Measurements from ENCODE around the gene AFAP1L1.
A peak's percentile ranks its signal among the peaks of the same experiment; 100 is the strongest.

The AFAP1L1 gene

GRCh38 chr5:149271716-149272563, at the start of gene AFAP1L1:
Gene AFAP1L1, plus strand, starts transcription at chr5:149271859. Its CDS starts 110 bp downstream, at chr5:149271969.
- DNase-seq (ENCODE audit: low spot score), result peak; percentile 70

GRCh38 chr5:149223081-149223848, 48.4 kb upstream of the AFAP1L1 start:
- DNase-seq (ENCODE audit: low spot score), result no peak

DNA sequence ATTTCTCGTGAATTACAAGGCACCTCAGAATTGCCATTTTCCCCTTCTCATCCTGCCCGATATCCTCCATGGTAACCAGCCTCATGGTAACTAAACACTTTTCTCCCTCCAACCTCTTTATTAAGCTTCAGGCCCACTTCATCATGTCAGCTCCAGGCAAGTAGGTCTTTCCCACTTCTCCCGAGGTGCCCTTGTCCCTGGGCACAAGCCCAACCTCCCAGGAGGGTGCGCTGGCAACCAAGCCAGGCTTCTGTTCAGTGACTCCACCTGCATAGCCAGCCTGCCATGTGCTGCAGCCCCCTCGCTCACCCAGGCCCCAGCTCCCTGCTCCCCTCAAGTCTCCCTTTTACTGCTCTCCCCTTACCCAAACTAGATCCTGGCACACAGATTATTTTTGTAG, 47.4 kb upstream of the AFAP1L1 start:
- DNase-seq (ENCODE audit: low spot score), result no peak

- no peak for DNase-seq (ENCODE audit: low spot score)
Measured at GRCh38 chr5:149227168-149227826, 44.4 kb upstream of the AFAP1L1 start.

DNA sequence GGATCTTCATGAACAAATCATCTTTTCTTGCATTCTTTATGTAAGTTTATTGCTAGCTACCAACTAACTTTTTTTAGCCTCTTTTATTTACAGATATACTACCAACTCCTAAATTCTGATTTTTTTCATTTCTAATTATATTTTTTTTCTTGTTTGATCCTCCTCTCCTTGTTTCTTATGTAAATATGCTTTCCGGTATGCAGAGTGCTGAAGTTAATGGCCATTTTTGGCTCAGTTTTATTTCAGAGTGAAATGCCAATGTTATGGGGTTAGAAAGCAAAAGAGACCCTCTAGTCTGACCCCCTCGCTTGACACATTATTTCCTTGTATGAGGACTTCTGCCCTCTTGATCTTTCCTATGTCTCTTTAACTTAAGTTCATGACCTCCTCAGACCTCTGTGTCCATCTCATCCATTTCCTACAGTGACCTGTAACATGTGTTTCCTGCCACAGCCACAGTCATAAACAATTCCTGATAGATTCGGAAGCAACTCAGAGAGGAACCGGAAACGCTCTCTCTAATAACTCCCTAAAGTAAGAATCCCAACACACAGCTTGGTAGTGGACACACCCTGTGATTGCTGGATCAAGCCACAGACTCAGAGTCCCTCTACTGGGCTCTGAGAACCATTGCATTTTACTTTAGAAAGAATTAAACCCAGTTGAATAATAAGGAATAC, 42.9 kb upstream of the AFAP1L1 start:
- DNase-seq (ENCODE audit: low spot score), result peak; percentile 68

GRCh38 chr5:149229298-149229937, 42.2 kb upstream of the AFAP1L1 start:
- DNase-seq (ENCODE audit: low spot score), result no peak

DNA sequence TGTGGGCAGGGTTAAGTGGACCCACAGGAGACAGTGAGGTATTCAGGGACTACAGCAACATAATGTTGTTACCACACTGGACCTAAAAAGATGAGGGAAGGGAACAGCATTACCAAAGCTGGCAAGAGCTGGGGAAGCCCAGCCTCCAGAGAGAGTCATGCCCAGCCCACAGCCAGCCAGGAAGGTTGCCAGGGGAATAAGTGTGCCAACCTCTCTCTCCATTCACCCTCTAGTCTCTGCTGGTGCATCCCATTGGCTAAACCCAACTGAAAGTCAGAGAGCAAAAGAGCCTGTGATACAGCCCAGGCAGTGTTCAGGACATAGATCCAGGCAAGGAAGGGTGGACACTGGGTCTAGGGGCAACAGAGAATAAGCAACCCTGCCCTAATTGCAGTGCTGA, 35.8 kb upstream of the AFAP1L1 start:
- no peak for DNase-seq (ENCODE audit: low spot score)

DNA sequence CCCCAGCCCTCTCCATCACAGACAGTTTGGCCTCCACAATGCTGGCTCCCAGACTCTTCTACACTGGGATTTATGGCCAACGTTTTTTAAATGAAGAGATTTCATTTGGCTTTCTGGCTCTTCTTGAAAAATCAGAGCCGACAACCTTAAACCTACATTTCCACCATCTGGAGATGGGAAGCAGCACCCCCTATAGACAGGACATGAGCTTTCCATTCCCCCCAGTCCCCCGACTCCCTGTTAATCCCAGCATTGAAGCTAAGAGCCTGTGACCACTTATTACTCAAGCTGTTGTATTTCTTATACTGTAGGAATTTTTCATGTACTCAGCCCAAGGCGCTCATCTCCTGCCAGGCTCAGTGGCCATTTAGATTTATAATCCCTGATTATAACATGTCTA, 34.0 kb upstream of the AFAP1L1 start:
- peak; percentile 10 for DNase-seq (ENCODE audit: low spot score)

DNA sequence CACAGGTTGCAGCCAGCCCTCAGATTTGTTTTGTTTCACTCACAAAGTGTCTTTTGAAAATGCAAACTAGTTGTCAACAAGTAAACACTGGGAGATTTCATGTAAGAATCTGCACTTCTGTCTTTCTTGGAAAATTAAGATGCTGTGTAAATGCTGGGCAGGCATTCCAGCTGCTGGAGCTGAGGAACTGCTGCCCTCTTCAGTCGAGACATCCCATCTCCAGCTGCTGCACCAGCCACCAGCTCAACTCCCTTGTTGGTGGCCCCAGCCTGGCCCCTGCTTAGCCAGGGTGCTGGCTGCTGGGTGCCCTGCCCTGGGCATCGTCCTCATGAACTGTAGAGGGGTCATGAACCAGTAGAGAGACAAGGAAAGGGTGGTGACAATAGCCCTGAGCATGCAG, 33.1 kb upstream of the AFAP1L1 start:
- no peak for DNase-seq (ENCODE audit: low spot score)

DNA sequence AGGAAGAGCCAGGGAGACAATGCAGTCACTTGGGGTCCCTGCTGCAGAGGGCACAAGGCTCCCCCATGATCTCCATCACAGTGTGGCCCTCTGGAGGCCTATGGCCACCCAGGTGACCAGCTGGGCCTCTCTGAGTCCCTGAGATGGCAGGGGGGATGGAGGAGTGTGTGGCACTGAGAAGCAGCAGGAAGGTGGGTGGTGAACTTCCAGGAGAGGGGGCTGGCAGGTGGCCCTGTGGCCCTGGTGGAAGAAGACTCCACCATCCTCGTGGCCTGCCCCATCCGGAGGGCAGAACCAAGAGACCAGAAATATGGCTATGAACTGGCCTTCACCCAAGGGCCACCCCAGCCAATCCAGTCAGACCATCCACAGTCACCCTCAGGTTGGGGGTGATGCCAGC, 31.7 kb upstream of the AFAP1L1 start:
- DNase-seq (ENCODE audit: low spot score), result no peak

GRCh38 chr5:149240354-149240998, 31.2 kb upstream of the AFAP1L1 start:
- no peak for DNase-seq (ENCODE audit: low spot score)

DNA sequence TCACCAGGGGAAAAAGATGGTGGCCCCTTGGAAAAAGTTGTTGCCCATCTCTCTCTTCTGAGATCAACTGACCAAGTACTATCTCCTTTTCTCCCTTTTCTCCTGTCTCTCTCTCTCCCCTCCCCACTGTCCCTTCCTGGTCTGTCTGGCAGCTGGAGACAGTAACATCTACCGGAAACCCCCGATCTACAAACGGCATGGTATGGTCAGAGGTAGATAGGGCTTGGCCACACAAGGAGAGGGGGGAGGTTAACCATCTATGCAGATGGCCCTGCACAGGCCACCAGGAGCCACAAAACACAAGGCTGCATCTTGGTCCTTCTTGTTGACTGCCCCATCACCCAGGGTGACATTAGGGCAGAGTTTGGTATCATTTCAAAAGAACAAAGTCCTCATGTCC, 29.3 kb upstream of the AFAP1L1 start:
- DNase-seq (ENCODE audit: low spot score), result no peak

- DNase-seq (ENCODE audit: low spot score), result no peak
Measured at GRCh38 chr5:149246906-149247305, 24.8 kb upstream of the AFAP1L1 start.

DNA sequence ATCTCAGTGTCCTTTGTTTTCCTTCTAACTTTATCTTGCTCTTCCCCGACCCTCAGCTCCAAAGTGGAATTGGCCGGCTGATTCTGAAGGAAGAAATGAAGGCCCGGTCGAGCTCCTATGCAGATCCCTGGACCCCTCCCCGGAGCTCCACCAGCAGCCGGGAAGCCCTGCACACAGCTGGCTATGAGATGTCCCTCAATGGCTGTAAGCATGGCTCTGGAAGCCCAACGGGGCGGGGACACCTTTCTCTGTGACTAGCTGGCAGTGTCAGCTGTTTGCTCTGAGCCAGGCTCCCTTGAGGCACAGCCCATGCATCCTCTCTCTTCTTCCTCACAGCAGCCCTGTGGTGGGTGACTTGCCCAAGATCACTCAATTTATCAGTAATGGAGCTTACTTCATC, 23.9 kb upstream of the AFAP1L1 start:
- DNase-seq (ENCODE audit: low spot score), result no peak

GRCh38 chr5:149251546-149251945, 20.1 kb upstream of the AFAP1L1 start:
- DNase-seq (ENCODE audit: low spot score), result no peak

- DNase-seq (ENCODE audit: low spot score), result no peak
Measured at GRCh38 chr5:149254506-149254905, 17.2 kb upstream of the AFAP1L1 start.

- no peak for DNase-seq (ENCODE audit: low spot score)
Measured at GRCh38 chr5:149256451-149256850, 15.2 kb upstream of the AFAP1L1 start.

- DNase-seq (ENCODE audit: low spot score), result no peak
Measured at GRCh38 chr5:149257131-149257530, 14.5 kb upstream of the AFAP1L1 start.

- no peak for DNase-seq (ENCODE audit: low spot score)
Measured at GRCh38 chr5:149257889-149258705, 13.6 kb upstream of the AFAP1L1 start.

GRCh38 chr5:149260761-149261160, 10.9 kb upstream of the AFAP1L1 start:
- DNase-seq (ENCODE audit: low spot score), result no peak
